Raji (cell line): ENCODE results near the gene SPATA20.

Experiments used
- POLR2A ChIP-seq: IDR thresholded peaks from 2 replicates; pipeline ENCODE4 v1.6.1; 2011; ENCODE audit warnings: low read depth, low read length, control low read depth; ENCODE audit not compliant: insufficient read depth

Gene SPATA20

DNA sequence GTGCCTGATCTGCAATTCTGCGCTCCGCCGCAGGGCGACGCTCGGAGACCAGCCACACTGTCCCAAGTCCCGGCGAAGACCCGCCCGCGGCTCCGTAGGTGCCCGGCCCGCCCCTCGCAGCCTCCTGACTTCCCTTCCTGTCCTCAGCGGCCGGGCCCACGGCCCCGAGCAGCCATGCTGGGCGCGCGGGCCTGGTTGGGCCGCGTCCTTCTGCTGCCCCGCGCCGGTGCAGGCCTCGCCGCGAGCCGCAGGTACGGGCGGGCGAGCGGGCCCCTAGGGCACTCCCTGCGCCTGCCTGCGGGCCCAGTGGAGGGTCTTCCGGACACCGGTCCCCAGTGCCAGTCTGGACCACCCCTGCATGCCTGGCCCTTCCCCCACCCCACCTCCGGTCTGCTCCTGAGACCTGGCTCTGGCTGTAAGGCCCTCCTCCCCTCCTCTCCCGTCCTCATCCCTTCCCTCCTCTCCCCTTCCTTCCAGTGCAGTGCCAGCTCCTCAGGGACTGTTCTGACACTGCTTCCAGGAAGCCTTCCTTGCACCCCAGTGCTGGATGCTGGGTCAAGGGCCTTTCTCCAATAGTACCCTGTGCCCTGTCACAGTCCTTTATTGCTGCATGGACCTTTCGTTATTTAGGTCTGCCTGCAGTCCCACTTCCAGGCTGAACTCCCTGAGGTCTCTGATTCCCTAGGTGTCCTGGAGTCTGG, at the start of gene SPATA20:
TSS of gene SPATA20 (plus strand) at position 140 of the 701 bp plus-strand sequence. CDS start at position 175, 35 bp downstream.
- no peak for TF ChIP-seq POLR2A

DNA sequence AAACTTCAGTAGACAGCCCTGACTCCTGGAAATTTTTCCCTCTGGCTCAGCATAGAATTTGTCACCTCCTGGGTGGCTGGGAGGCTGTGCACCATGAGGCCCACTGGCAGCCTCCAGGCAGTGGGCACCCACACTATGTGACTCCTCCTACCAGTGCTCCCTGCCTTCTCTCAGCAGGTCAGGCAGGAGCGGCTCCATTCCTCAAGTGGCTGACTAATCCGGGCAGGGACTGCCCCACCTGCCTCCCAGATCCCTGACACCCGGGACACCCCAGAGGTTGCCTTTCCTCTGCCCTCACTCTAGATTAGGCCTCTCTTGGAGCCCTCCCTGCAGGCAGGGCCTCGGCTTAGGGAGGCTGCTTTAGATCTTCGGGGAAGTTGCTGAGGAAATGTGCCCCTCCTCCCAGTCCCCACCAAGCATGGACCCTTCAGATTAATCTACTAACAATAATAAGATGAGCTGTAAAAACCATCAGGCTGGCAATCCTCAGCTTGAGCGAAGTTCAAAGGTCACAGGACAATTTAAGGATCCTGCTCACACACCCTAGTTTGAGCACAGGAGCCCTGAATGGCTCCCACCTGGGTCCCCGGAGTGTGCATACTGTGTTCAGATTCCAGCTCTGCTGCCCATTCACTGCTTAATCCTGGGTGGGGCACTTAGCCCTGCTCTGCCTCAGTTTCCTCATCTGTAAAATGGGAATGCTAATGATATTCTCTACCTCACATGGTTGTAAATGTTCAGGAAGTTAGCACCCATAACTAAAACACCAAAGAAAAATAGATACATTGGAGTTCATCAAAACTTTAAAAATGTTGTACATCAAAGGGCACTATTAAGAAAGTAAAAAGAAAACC, 48.7 kb upstream of the SPATA20 start:
- TF ChIP-seq POLR2A = no peak

GRCh38 chr17:50499270-50499669, 47.7 kb upstream of the SPATA20 start:
- no peak for TF ChIP-seq POLR2A

DNA sequence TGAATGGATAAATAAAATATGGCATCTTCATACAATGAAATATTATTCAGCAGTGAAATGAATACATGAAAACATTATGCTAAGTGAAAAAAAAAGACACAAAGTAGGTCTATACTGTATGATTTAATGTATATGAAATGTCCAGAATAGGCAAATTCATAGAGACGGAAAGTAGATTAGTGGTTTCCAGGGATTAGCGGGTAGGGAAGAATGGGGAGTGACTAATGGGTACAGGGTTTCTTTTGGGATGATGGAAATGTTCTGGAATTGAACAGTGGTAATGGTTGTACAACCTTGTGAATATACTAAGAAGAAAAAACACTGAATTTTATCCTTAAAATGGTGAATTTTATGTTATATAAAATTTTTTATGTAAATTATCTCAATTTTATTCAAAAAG, 47.3 kb upstream of the SPATA20 start:
- no peak for TF ChIP-seq POLR2A

DNA sequence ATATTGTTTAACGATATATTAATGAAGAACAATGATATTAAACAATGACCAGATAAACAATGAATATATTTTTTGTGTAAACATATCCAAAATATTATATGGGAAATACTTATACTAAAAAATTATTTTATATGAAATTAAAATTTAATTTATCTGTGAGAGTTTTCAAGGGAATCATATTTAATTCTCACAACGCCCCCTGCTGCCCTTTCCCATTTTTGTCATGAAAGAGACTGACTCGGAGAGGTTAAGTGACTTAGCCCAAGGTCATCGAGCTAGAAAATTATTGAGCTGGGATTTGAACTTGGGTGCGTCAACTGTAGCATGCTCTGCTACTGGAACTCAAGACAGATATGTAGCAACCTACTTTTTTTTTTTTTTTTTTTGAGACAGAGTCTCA, 45.9 kb upstream of the SPATA20 start:
- no peak for TF ChIP-seq POLR2A

DNA sequence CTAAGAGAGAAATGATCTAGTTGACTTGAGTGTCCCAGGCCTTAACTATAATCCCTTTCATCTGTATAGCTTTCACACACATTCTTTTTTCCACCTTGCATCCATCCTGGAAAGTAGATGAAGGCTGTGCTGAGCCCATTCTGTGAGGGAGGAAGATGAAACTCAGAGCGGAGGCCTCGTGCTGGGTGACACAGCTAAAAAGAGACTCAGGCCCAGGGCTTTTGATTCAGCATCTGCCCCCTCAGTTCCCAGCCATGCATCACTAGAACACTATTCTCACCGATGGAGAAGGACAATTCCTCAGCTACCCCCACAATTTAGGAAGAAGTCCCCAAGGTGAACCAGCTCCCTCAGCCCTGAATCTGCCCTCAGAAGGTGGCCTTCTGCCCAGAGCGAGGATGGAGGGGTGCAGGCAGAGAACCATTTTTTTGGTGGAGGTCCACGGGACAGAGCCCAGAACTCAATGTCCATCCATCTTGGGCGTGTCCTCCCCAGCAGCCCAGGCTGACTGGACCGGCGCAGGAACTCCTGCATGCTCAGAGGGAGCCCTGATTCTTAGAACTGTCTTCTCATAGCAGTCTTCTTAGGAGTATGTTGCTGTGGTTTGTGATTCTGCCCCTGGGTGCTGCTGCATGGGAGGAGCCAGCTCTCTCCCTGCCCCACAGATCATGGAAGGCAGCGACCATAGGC, 44.5 kb upstream of the SPATA20 start:
- no peak for TF ChIP-seq POLR2A

GRCh38 chr17:50505591-50506130, 41.3 kb upstream of the SPATA20 start:
- no peak for TF ChIP-seq POLR2A

- no peak for TF ChIP-seq POLR2A
Measured at GRCh38 chr17:50506298-50506697, 40.7 kb upstream of the SPATA20 start.

GRCh38 chr17:50507871-50508572, 39.0 kb upstream of the SPATA20 start, which contains the start of gene MYCBPAP:
Gene MYCBPAP (plus strand): TSS chr17:50508439. CDS start chr17:50508675, 236 bp downstream.
- no peak for TF ChIP-seq POLR2A

- TF ChIP-seq POLR2A = no peak
Measured at GRCh38 chr17:50508573-50509460, 38.2 kb upstream of the SPATA20 start.

- TF ChIP-seq POLR2A = no peak
Measured at GRCh38 chr17:50511058-50511457, 35.9 kb upstream of the SPATA20 start.

- TF ChIP-seq POLR2A = no peak
Measured at GRCh38 chr17:50513495-50513894, 33.5 kb upstream of the SPATA20 start.

GRCh38 chr17:50514388-50514787, 32.6 kb upstream of the SPATA20 start:
- no peak for TF ChIP-seq POLR2A

GRCh38 chr17:50514936-50515702, 31.9 kb upstream of the SPATA20 start:
- TF ChIP-seq POLR2A = no peak
